ENCODE measurements around the gene P2RX6.

The P2RX6 gene

GRCh38 chr22:20990184-20991180, 24.5 kb upstream of the P2RX6 start:
- no peaks in the 10 kb centered on the region for H3K27me3 ChIP-seq (ENCODE audit: control insufficient read depth, insufficient read depth, low read length)
- H3K9me3 ChIP-seq (ENCODE audit: control insufficient read depth, insufficient read depth, low read depth, low read length): no peaks in the 10 kb centered on the region
- peaks cover 69% of the 10 kb centered on the region for H3K36me3 ChIP-seq (ENCODE audit: control insufficient read depth, insufficient read depth, low read length)
- H3K4me3 ChIP-seq (ENCODE audit: low read depth, low read length): no peak overlapping the region
- H3K27ac ChIP-seq (ENCODE audit: low read depth, low read length): no peak overlapping the region
- no peak overlapping the region for H3K9ac ChIP-seq (ENCODE audit: low read length)
- H3K4me1 ChIP-seq (ENCODE audit: control insufficient read depth, insufficient read depth, low read length): no peaks in the 10 kb centered on the region

- Histone ChIP-seq H3K9me3 (ENCODE audit: control insufficient read depth, insufficient read depth, low read depth, low read length) (no peaks in the 10 kb centered on the region), H3K9ac (ENCODE audit: low read length) (no peak overlapping the region), H3K4me3 (ENCODE audit: low read depth, low read length) (no peak overlapping the region), H3K36me3 (ENCODE audit: control insufficient read depth, insufficient read depth, low read length) (peaks cover 69% of the 10 kb centered on the region), H3K27ac (ENCODE audit: low read depth, low read length) (no peak overlapping the region), H3K27me3 (ENCODE audit: control insufficient read depth, insufficient read depth, low read length) (no peaks in the 10 kb centered on the region), H3K4me1 (ENCODE audit: control insufficient read depth, insufficient read depth, low read length) (no peaks in the 10 kb centered on the region)
These were observed 23.5 kb upstream of the P2RX6 start for GRCh38 chr22:20991252-20992055.

GRCh38 chr22:20992056-20992442, 22.9 kb upstream of the P2RX6 start:
- no peak overlapping the region for H3K9ac ChIP-seq (ENCODE audit: low read length)
- no peak overlapping the region for H3K4me3 ChIP-seq (ENCODE audit: low read depth, low read length)
- peaks cover 73% of the 10 kb centered on the region for H3K36me3 ChIP-seq (ENCODE audit: control insufficient read depth, insufficient read depth, low read length)
- no peaks in the 10 kb centered on the region for H3K4me1 ChIP-seq (ENCODE audit: control insufficient read depth, insufficient read depth, low read length)
- H3K27ac ChIP-seq (ENCODE audit: low read depth, low read length): no peak overlapping the region
- no peaks in the 10 kb centered on the region for H3K27me3 ChIP-seq (ENCODE audit: control insufficient read depth, insufficient read depth, low read length)
- H3K9me3 ChIP-seq (ENCODE audit: control insufficient read depth, insufficient read depth, low read depth, low read length): no peaks in the 10 kb centered on the region

- Histone ChIP-seq H3K4me3 (ENCODE audit: low read depth, low read length) (no peak overlapping the region), H3K9me3 (ENCODE audit: control insufficient read depth, insufficient read depth, low read depth, low read length) (no peaks in the 10 kb centered on the region), H3K27me3 (ENCODE audit: control insufficient read depth, insufficient read depth, low read length) (no peaks in the 10 kb centered on the region), H3K9ac (ENCODE audit: low read length) (no peak overlapping the region), H3K36me3 (ENCODE audit: control insufficient read depth, insufficient read depth, low read length) (peaks cover 76% of the 10 kb centered on the region), H3K4me1 (ENCODE audit: control insufficient read depth, insufficient read depth, low read length) (no peaks in the 10 kb centered on the region), H3K27ac (ENCODE audit: low read depth, low read length) (no peak overlapping the region)
These were observed 22.3 kb upstream of the P2RX6 start for GRCh38 chr22:20992456-20993303.

GRCh38 chr22:20993304-20994127, 21.4 kb upstream of the P2RX6 start:
- no peak overlapping the region for H3K4me3 ChIP-seq (ENCODE audit: low read depth, low read length)
- no peak overlapping the region for H3K9ac ChIP-seq (ENCODE audit: low read length)
- H3K36me3 ChIP-seq (ENCODE audit: control insufficient read depth, insufficient read depth, low read length): peaks cover 73% of the 10 kb centered on the region
- no peaks in the 10 kb centered on the region for H3K9me3 ChIP-seq (ENCODE audit: control insufficient read depth, insufficient read depth, low read depth, low read length)
- H3K27me3 ChIP-seq (ENCODE audit: control insufficient read depth, insufficient read depth, low read length): no peaks in the 10 kb centered on the region
- H3K4me1 ChIP-seq (ENCODE audit: control insufficient read depth, insufficient read depth, low read length): no peaks in the 10 kb centered on the region
- no peak overlapping the region for H3K27ac ChIP-seq (ENCODE audit: low read depth, low read length)

DNA sequence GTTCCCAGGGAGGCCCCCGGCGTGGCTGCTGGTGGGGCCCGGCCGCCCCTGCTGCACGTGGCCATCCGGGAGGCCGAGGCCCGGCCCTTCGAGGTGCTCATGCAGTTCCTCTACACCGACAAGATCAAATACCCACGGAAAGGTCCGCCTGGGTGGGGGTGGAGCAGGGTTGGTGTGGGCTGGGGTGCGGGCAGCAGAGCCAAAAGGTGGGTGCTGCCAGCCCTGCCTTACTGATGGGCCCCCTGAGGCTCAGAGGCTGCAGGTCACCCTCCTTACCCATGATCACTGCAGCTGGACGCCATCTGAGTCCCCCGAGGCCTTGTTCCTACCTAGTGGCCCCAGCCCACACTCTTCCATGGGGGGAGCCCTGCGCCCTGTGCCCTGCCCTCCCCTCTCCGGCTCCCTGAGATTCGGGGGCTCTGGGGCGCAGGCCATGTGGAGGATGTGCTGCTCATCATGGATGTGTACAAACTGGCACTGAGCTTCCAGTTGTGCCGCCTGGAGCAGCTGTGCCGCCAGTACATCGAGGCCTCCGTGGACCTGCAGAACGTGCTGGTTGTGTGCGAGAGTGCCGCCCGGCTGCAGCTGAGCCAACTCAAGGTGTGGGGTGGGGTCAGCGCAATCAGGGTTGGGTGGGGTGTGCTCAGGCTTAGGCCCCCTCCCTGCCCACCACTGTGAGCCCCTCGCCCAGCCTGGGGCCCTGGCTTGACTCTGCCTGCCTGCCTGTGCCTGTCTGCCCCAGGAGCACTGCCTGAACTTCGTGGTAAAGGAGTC, 20.6 kb upstream of the P2RX6 start:
- no peaks in the 10 kb centered on the region for H3K9me3 ChIP-seq (ENCODE audit: control insufficient read depth, insufficient read depth, low read depth, low read length)
- H3K4me1 ChIP-seq (ENCODE audit: control insufficient read depth, insufficient read depth, low read length): no peaks in the 10 kb centered on the region
- H3K4me3 ChIP-seq (ENCODE audit: low read depth, low read length): no peak overlapping the region
- no peak overlapping the region for H3K27ac ChIP-seq (ENCODE audit: low read depth, low read length)
- peaks cover 73% of the 10 kb centered on the region for H3K36me3 ChIP-seq (ENCODE audit: control insufficient read depth, insufficient read depth, low read length)
- no peak overlapping the region for H3K9ac ChIP-seq (ENCODE audit: low read length)
- H3K27me3 ChIP-seq (ENCODE audit: control insufficient read depth, insufficient read depth, low read length): no peaks in the 10 kb centered on the region

GRCh38 chr22:20994902-20995241, 20.1 kb upstream of the P2RX6 start:
- no peaks in the 10 kb centered on the region for H3K9me3 ChIP-seq (ENCODE audit: control insufficient read depth, insufficient read depth, low read depth, low read length)
- H3K4me3 ChIP-seq (ENCODE audit: low read depth, low read length): no peak overlapping the region
- H3K36me3 ChIP-seq (ENCODE audit: control insufficient read depth, insufficient read depth, low read length): peaks cover 78% of the 10 kb centered on the region
- no peaks in the 10 kb centered on the region for H3K27me3 ChIP-seq (ENCODE audit: control insufficient read depth, insufficient read depth, low read length)
- H3K27ac ChIP-seq (ENCODE audit: low read depth, low read length): no peak overlapping the region
- no peak overlapping the region for H3K9ac ChIP-seq (ENCODE audit: low read length)
- H3K4me1 ChIP-seq (ENCODE audit: control insufficient read depth, insufficient read depth, low read length): no peaks in the 10 kb centered on the region

DNA sequence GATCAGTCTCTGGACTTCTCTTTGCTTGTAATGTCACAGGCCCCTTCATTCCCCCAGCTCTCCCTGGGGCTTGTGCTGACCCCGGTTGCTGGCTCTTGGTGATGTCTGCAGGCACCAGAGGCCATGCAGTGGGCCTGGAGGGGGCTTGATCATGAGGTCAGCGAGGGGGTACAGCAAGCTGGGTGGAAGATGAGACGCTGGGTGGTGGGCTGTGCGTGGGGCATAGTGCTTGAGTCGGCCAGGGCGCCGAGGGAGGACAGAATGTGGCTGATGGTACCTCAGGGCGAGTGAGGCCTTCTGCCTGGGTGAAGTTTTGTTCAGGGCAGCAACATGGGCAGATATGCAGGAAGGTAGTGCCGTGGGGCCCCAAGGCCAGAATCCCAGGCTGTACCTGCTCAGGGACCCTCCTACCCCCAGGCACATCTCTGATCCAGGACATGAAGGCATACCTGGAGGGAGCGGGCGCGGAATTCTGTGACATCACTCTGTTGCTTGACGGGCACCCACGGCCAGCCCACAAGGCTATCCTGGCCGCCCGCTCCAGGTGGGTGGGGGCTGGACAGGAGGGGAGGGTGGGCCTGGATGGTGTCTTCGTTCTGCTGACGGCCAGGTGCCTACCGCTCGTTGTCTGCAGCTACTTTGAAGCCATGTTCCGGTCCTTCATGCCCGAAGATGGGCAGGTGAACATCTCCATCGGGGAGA, 19.5 kb upstream of the P2RX6 start:
- no peak overlapping the region for H3K9ac ChIP-seq (ENCODE audit: low read length)
- no peak overlapping the region for H3K27ac ChIP-seq (ENCODE audit: low read depth, low read length)
- no peaks in the 10 kb centered on the region for H3K9me3 ChIP-seq (ENCODE audit: control insufficient read depth, insufficient read depth, low read depth, low read length)
- H3K4me1 ChIP-seq (ENCODE audit: control insufficient read depth, insufficient read depth, low read length): peaks cover 1% of the 10 kb centered on the region; the same call in 1 of the 2 replicates
- peaks cover 81% of the 10 kb centered on the region for H3K36me3 ChIP-seq (ENCODE audit: control insufficient read depth, insufficient read depth, low read length)
- no peaks in the 10 kb centered on the region for H3K27me3 ChIP-seq (ENCODE audit: control insufficient read depth, insufficient read depth, low read length)
- H3K4me3 ChIP-seq (ENCODE audit: low read depth, low read length): no peak overlapping the region

DNA sequence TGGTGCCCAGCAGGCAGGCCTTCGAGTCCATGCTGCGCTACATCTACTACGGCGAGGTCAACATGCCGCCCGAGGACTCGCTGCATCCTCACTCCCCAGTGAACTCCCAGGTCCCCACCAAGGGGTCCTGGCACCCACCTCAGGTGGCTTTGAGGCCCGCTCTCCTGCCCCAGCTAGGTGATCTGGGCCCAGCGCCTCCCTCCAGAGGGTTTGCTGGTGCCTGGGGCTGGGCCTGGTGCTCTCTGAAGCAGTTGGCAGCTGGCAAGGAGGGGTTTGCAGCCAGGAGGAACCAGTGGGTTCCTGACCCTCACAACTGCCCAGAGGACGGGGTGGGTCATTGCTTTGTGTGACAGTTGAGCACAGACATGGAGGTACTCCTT, 18.9 kb upstream of the P2RX6 start:
- Histone ChIP-seq H3K4me3 (ENCODE audit: low read depth, low read length) (no peak overlapping the region), H3K27ac (ENCODE audit: low read depth, low read length) (no peak overlapping the region), H3K36me3 (ENCODE audit: control insufficient read depth, insufficient read depth, low read length) (peaks cover 75% of the 10 kb centered on the region), H3K9me3 (ENCODE audit: control insufficient read depth, insufficient read depth, low read depth, low read length) (no peaks in the 10 kb centered on the region), H3K9ac (ENCODE audit: low read length) (no peak overlapping the region), H3K4me1 (ENCODE audit: control insufficient read depth, insufficient read depth, low read length) (peaks cover 5% of the 10 kb centered on the region; the same call in 1 of the 2 replicates), H3K27me3 (ENCODE audit: control insufficient read depth, insufficient read depth, low read length) (no peaks in the 10 kb centered on the region)

Measured in HUES6 (cell line).